ENCODE data around the gene BTRC. TPM values are rescaled to one million over a fixed set of nuclear protein-coding genes. Genes with fewer than 3 reads are reported as not detected.

The BTRC gene
- total and polyA plus RNA-seq, 10 of the 15 experiments (the other 5 are each of a cell fraction or from before 2014, with no cell fraction given): 2.2 to 18.6 (median 8.6) TPM

GRCh38 chr10:101529725-101530553 lies 176.0 kb downstream of the BTRC start:
- no peak overlapping the region for H2AFZ ChIP-seq (ENCODE audit: control insufficient read depth, low read depth, low read length)
- H3K27me3 ChIP-seq (replicated peaks in 1 of 2; ENCODE audit: control insufficient read depth in 2 of 2, insufficient read depth in 2 of 2, low read length in 1 of 2): no peaks in the 10 kb centered on the region
- no peaks in the 10 kb centered on the region for H3K36me3 ChIP-seq (ENCODE audit: control insufficient read depth in 2 of 2, insufficient read depth in 2 of 2, low read length in 1 of 2)
- intact Hi-C loops (cut with micrococcal nuclease; ENCODE audit: unreplicated experiment): no loop called here
- ChIA-PET RAD21 (ENCODE audit: unreplicated experiment) (no interaction called here), CTCF (interaction anchor here (0.9 to 1.1 kb wide), 3 partner anchors 19 to 65 kb away, joined by 3 read pairs; no protein-coding TSS in a partner anchor), SMC1A (ENCODE audit: uncharacterized antibody, unreplicated experiment) (interaction anchor here (1.0 kb wide), 1 partner anchor 34 kb away, joined by 3 read pairs; no protein-coding TSS in a partner anchor), POLR2A (no interaction called here)
- ATAC-seq (no peak), DNase-seq (ENCODE audit: low read depth, low spot score) (no peak), FAIRE-seq (no peak)
- no peaks in the 10 kb centered on the region for H3K4me1 ChIP-seq (ENCODE audit: control insufficient read depth, insufficient read depth, low read length)
- no peak overlapping the region for H3K9ac ChIP-seq (ENCODE audit: control insufficient read depth, insufficient read depth, low read length)
- no peak overlapping the region for H3K4me2 ChIP-seq (ENCODE audit: control insufficient read depth, insufficient read depth)
- TF ChIP-seq NR2C1 (IDR thresholded peaks at IDR 0.05): no peak
- TF ChIP-seq ATF3 (IDR thresholded peaks at IDR 0.05; ENCODE audit: borderline replicate concordance, extremely low read depth, low read depth, low read length): no peak
- TF ChIP-seq SUZ12 (IDR thresholded peaks at IDR 0.05; ENCODE audit: unreplicated experiment): no peak
- no peak for TF ChIP-seq ZNF24 (IDR thresholded peaks at IDR 0.05)
- TF ChIP-seq HDAC6 (IDR thresholded peaks at IDR 0.05; ENCODE audit: unreplicated experiment): no peak
- TF ChIP-seq CREB1 (IDR thresholded peaks at IDR 0.05; ENCODE audit: low read depth): no peak
- TF ChIP-seq NFYA (IDR thresholded peaks at IDR 0.05; ENCODE audit: borderline replicate concordance, low read depth, low read length): no peak
- TF ChIP-seq NBN (IDR thresholded peaks at IDR 0.05): no peak
- no peak for TF ChIP-seq MEF2B (IDR thresholded peaks at IDR 0.05; ENCODE audit: partially characterized antibody, poor library complexity, severe bottlenecking)
- no peak for TF ChIP-seq SMC3 (IDR thresholded peaks at IDR 0.05; ENCODE audit: borderline replicate concordance, low read length)
- TF ChIP-seq MXI1 (IDR thresholded peaks at IDR 0.05; ENCODE audit: low read depth, low read length): no peak
- no peak for TF ChIP-seq SMARCA5 (IDR thresholded peaks at IDR 0.05)
- TF ChIP-seq EZH2 (IDR thresholded peaks at IDR 0.05; ENCODE audit: borderline replicate concordance, control insufficient read depth, low read depth, low read length): no peak
- TF ChIP-seq HDAC2 (IDR thresholded peaks at IDR 0.05): no peak
- TF ChIP-seq, protein P1, sequence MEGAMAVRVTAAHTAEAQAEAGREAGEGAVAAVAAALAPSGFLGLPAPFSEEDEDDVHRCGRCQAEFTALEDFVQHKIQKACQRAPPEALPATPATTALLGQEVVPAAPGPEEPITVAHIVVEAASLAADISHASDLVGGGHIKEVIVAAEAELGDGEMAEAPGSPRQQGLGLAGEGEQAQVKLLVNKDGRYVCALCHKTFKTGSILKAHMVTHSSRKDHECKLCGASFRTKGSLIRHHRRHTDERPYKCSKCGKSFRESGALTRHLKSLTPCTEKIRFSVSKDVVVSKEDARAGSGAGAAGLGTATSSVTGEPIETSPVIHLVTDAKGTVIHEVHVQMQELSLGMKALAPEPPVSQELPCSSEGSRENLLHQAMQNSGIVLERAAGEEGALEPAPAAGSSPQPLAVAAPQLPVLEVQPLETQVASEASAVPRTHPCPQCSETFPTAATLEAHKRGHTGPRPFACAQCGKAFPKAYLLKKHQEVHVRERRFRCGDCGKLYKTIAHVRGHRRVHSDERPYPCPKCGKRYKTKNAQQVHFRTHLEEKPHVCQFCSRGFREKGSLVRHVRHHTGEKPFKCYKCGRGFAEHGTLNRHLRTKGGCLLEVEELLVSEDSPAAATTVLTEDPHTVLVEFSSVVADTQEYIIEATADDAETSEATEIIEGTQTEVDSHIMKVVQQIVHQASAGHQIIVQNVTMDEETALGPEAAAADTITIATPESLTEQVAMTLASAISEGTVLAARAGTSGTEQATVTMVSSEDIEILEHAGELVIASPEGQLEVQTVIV (IDR thresholded peaks at IDR 0.05; ENCODE audit: borderline replicate concordance, partially characterized antibody): no peak
- no peak for TF ChIP-seq ATF2 (IDR thresholded peaks at IDR 0.05; ENCODE audit: low read length)
- TF ChIP-seq POLR2A (IDR thresholded peaks at IDR 0.05; ENCODE audit: low read depth, low read length): no peak
- TF ChIP-seq DPF2 (IDR thresholded peaks at IDR 0.05): no peak
- TF ChIP-seq FOS (IDR thresholded peaks at IDR 0.05; ENCODE audit: borderline replicate concordance, extremely low read depth, insufficient read length): no peak
- TF ChIP-seq, protein P2, sequence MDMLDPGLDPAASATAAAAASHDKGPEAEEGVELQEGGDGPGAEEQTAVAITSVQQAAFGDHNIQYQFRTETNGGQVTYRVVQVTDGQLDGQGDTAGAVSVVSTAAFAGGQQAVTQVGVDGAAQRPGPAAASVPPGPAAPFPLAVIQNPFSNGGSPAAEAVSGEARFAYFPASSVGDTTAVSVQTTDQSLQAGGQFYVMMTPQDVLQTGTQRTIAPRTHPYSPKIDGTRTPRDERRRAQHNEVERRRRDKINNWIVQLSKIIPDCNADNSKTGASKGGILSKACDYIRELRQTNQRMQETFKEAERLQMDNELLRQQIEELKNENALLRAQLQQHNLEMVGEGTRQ (IDR thresholded peaks at IDR 0.05; ENCODE audit: borderline replicate concordance, low read depth, low read length): no peak
- H3K4me3 ChIP-seq: no peak overlapping the region
- no peaks in the 10 kb centered on the region for H3K9me3 ChIP-seq (replicated peaks; ENCODE audit: control insufficient read depth, insufficient read depth, low read length)
- no peaks in the 10 kb centered on the region for H3K79me2 ChIP-seq (ENCODE audit: control insufficient read depth, insufficient read depth, low read length)
- in situ Hi-C loops (cut with MboI): no loop called here
- 88% methylated on average over 4 of the region's 4 CpGs for WGBS (ENCODE audit: insufficient coverage, insufficient replicate concordance, low lambda C conversion rate, missing lambda C conversion rate)
- no TSS peak for BruUV-seq (replicated peaks)
- H4K20me1 ChIP-seq (ENCODE audit: control insufficient read depth, insufficient read depth): no peaks in the 10 kb centered on the region
- no peak overlapping the region for H3K27ac ChIP-seq (ENCODE audit: control insufficient read depth, insufficient read depth)

Data from GM12878 (cell line).